ENCODE results near the gene CIRBP. TPM values are rescaled to one million over a fixed set of nuclear protein-coding genes. Genes with fewer than 3 reads are reported as not detected.

CIRBP gene
- total and polyA plus RNA-seq, 9 of the 15 experiments (the other 6 are each of a cell fraction or from before 2014, with no cell fraction given): 20.5 to 327 (median 176) TPM

DNA sequence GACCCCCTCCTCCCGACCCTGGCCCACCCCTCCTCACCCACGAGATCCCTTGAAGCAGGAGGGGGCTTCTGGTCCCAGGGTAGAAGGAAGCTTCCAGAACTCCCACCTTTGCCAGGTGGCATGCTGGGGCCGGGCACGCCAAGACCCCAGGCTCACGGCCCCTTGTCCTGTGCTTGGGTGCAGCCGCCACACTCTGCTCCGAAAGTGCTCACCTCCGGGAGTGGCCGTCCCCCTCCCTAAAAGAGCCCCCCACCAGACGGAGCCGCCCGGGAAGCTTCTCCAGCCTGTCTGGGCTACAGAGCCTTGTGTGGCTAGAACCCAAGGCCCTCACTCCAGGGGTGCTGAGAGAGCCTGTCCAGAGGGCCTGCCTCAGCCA, 14.8 kb downstream of the CIRBP start (continued):
- TF ChIP-seq, protein P1, sequence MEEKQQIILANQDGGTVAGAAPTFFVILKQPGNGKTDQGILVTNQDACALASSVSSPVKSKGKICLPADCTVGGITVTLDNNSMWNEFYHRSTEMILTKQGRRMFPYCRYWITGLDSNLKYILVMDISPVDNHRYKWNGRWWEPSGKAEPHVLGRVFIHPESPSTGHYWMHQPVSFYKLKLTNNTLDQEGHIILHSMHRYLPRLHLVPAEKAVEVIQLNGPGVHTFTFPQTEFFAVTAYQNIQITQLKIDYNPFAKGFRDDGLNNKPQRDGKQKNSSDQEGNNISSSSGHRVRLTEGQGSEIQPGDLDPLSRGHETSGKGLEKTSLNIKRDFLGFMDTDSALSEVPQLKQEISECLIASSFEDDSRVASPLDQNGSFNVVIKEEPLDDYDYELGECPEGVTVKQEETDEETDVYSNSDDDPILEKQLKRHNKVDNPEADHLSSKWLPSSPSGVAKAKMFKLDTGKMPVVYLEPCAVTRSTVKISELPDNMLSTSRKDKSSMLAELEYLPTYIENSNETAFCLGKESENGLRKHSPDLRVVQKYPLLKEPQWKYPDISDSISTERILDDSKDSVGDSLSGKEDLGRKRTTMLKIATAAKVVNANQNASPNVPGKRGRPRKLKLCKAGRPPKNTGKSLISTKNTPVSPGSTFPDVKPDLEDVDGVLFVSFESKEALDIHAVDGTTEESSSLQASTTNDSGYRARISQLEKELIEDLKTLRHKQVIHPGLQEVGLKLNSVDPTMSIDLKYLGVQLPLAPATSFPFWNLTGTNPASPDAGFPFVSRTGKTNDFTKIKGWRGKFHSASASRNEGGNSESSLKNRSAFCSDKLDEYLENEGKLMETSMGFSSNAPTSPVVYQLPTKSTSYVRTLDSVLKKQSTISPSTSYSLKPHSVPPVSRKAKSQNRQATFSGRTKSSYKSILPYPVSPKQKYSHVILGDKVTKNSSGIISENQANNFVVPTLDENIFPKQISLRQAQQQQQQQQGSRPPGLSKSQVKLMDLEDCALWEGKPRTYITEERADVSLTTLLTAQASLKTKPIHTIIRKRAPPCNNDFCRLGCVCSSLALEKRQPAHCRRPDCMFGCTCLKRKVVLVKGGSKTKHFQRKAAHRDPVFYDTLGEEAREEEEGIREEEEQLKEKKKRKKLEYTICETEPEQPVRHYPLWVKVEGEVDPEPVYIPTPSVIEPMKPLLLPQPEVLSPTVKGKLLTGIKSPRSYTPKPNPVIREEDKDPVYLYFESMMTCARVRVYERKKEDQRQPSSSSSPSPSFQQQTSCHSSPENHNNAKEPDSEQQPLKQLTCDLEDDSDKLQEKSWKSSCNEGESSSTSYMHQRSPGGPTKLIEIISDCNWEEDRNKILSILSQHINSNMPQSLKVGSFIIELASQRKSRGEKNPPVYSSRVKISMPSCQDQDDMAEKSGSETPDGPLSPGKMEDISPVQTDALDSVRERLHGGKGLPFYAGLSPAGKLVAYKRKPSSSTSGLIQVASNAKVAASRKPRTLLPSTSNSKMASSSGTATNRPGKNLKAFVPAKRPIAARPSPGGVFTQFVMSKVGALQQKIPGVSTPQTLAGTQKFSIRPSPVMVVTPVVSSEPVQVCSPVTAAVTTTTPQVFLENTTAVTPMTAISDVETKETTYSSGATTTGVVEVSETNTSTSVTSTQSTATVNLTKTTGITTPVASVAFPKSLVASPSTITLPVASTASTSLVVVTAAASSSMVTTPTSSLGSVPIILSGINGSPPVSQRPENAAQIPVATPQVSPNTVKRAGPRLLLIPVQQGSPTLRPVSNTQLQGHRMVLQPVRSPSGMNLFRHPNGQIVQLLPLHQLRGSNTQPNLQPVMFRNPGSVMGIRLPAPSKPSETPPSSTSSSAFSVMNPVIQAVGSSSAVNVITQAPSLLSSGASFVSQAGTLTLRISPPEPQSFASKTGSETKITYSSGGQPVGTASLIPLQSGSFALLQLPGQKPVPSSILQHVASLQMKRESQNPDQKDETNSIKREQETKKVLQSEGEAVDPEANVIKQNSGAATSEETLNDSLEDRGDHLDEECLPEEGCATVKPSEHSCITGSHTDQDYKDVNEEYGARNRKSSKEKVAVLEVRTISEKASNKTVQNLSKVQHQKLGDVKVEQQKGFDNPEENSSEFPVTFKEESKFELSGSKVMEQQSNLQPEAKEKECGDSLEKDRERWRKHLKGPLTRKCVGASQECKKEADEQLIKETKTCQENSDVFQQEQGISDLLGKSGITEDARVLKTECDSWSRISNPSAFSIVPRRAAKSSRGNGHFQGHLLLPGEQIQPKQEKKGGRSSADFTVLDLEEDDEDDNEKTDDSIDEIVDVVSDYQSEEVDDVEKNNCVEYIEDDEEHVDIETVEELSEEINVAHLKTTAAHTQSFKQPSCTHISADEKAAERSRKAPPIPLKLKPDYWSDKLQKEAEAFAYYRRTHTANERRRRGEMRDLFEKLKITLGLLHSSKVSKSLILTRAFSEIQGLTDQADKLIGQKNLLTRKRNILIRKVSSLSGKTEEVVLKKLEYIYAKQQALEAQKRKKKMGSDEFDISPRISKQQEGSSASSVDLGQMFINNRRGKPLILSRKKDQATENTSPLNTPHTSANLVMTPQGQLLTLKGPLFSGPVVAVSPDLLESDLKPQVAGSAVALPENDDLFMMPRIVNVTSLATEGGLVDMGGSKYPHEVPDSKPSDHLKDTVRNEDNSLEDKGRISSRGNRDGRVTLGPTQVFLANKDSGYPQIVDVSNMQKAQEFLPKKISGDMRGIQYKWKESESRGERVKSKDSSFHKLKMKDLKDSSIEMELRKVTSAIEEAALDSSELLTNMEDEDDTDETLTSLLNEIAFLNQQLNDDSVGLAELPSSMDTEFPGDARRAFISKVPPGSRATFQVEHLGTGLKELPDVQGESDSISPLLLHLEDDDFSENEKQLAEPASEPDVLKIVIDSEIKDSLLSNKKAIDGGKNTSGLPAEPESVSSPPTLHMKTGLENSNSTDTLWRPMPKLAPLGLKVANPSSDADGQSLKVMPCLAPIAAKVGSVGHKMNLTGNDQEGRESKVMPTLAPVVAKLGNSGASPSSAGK (IDR thresholded peaks at IDR 0.05): no peak
- no peak for TF ChIP-seq ZNF507 (tag; conservative IDR thresholded peaks at IDR 0.05)
- TF ChIP-seq POLR3A (IDR thresholded peaks at IDR 0.05; ENCODE audit: borderline replicate concordance, extremely low read depth, insufficient read depth, insufficient read length): no peak
- TF ChIP-seq, protein P2, sequence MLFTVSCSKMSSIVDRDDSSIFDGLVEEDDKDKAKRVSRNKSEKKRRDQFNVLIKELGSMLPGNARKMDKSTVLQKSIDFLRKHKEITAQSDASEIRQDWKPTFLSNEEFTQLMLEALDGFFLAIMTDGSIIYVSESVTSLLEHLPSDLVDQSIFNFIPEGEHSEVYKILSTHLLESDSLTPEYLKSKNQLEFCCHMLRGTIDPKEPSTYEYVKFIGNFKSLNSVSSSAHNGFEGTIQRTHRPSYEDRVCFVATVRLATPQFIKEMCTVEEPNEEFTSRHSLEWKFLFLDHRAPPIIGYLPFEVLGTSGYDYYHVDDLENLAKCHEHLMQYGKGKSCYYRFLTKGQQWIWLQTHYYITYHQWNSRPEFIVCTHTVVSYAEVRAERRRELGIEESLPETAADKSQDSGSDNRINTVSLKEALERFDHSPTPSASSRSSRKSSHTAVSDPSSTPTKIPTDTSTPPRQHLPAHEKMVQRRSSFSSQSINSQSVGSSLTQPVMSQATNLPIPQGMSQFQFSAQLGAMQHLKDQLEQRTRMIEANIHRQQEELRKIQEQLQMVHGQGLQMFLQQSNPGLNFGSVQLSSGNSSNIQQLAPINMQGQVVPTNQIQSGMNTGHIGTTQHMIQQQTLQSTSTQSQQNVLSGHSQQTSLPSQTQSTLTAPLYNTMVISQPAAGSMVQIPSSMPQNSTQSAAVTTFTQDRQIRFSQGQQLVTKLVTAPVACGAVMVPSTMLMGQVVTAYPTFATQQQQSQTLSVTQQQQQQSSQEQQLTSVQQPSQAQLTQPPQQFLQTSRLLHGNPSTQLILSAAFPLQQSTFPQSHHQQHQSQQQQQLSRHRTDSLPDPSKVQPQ (CRISPR knock-in tag; IDR thresholded peaks at IDR 0.05; ENCODE audit: borderline replicate concordance): no peak

All from K562 (cell line).